Ishikawa (cell line): ENCODE measurements around the gene TNRC6C.

Experiments used
- CEBPB ChIP-seq: IDR thresholded peaks from 2 replicates; pipeline ENCODE4 v1.6.1; 2012
- EP300 ChIP-seq: IDR thresholded peaks from 2 replicates; pipeline ENCODE4 v1.6.1; 2012; ENCODE audit warnings: borderline replicate concordance
- RAD21 ChIP-seq: IDR thresholded peaks from 2 replicates; pipeline ENCODE4 v1.6.1; 2012; ENCODE audit warnings: low read depth
- TAF1 ChIP-seq: IDR thresholded peaks from 2 replicates; pipeline ENCODE4 v1.6.1; 2012; ENCODE audit warnings: low read depth, mild to moderate bottlenecking
- TEAD4 ChIP-seq: IDR thresholded peaks from 2 replicates; pipeline ENCODE4 v1.6.1; 2012
- YY1 ChIP-seq: IDR thresholded peaks from 2 replicates; pipeline ENCODE4 v1.6.1; 2012; ENCODE audit warnings: low read depth

- TF ChIP-seq RAD21, result no peak
- no peak for TF ChIP-seq TAF1
- no peak for TF ChIP-seq YY1
- no peak for TF ChIP-seq EP300
- no peak for TF ChIP-seq CEBPB
- TF ChIP-seq TEAD4, result no peak
Observed at GRCh38 chr17:78124836-78125137, 166.3 kb downstream of the TNRC6C start.
